IPS DF 19.7 (cell line): Measurements from ENCODE around the gene PDSS1.
"Not testable (repeated sequence)": the region's sequence is repeated elsewhere in the genome, so short reads cannot be mapped to it uniquely, and the experiment has no call there.

Experiments
- DNase-seq: peaks from one replicate; pipeline ENCODE4 v3.0.0-alpha.2; 2013; ENCODE audit warnings: low read depth, low spot score

PDSS1 gene

DNA sequence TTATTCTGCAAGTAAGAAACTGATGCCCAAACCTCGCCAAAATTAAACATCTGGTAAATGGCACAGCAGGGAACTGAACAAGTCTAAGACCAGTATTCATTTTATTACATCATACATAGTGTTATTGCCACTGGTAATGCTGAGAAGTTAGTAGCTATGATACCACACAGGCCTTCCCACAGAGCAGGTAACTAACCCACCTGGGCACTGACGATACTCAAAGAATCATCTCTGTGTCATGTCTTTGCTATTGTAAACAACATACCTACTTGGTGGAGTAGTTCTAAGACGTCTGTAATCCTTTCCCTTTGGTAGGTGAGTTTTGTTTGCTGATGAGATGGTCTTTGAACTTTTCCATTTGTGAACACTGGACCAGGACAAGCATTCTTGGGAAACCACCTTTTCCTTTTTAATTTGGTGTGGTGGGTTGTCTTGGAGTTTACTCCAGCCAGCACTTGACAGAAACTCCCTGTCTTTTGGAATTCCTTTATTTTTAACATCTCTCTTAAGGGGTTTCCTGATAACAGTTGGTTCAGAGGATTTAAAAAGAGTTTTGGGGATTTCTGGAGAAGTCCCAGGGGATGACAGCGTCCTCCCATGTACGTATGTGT, 40.9 kb downstream of the PDSS1 start:
- DNase-seq = no peak

DNA sequence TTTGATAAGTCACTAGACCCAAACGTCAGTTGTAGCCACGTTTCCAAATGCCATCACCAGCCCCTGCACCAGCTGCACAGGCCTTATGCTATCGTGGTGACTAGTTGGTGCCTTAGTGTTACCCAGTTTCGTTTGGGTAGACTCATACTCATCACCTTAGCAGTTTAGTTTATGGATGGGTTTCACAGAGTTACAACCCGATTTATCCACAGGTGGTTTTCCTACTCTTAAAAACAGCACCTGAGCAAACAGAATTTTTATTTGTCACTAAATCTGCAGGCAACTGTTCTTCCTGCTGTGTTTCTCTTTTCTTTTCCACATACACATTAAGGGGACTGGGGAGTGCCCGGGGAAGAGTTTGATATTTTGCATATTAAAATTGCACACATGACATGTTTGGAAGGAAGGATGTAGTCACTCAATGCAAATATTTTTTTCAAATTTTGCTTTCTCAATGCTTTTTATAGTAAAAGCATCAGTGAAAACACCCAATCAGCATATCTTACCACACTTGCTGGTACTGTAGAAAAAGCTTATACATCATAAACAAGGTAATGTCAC, 41.6 kb downstream of the PDSS1 start:
- DNase-seq = no peak

DNA sequence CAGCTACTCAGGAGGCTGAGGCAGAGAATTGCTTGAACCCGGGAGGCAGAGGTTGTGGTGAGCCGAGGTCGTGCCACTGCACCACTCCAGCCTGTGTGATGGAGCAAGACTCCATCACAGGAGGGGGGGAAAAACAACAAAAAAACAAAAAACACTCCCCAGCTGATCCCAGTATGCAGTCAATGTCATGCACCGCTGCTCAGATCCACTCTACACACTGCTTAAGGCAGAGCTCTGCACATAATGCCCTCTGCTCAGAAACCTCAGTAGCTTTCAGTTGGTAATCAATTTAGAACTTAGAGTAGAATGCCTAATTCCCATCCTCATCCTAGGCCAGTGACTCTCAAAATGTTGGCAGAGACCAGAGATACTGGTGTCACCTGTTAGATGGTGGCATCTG, 43.9 kb downstream of the PDSS1 start:
- DNase-seq = no peak

DNA sequence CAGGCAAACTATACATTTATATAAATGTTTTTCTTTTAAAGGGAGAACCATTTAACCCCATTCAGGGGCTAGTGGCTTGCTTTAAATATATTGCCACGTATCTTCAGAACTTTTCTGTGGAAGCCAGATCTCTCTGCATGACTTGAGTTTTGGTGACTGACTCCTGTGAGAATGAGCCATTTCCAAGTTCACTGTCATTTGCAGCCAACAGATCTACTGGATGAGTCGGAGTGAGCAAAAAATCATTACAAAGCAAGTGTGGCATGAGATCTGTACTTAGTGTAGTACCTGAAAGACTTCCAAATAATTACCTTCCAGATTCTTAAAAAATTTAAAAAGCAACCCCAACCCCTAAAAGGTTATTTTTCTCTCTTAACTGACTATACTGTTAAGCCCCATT, 45.6 kb downstream of the PDSS1 start:
- no peak for DNase-seq

DNA sequence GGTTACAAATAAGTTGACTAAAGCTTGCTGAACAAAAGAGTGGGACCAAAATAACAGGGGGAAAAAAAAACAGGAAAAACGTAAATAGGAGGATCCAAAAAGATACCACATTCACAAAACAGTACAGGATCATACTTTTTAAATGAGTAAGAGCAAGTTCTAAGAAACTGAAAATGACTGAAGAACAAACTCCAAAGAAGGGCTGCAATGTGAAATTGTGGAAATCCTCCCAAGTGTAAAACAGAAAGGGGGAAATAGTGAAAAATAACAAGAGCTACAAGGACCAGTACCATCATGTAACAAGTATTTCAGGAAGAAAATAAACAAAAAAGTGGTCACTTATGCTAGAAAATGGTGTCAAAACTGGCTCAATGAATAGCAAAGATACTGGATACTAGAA, 46.3 kb downstream of the PDSS1 start:
- DNase-seq = no peak

DNA sequence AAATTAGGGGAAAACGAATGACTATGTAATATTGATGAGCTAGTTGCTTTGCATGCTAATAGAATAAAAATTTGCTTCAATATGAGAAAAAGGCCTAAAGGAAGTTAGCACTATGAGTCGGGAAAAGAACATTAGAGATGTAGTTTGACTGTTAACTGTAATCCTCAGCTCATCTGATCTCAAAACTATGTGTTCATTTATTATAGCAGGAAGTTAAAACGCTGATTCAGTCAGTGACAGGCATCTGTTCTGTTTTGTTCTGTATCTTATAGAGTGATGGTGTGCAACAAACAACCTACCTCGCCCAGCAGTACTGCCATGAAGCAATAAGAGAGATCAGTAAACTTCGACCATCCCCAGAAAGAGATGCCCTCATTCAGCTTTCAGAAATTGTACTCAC, 48.6 kb downstream of the PDSS1 start:
- DNase-seq = no peak

DNA sequence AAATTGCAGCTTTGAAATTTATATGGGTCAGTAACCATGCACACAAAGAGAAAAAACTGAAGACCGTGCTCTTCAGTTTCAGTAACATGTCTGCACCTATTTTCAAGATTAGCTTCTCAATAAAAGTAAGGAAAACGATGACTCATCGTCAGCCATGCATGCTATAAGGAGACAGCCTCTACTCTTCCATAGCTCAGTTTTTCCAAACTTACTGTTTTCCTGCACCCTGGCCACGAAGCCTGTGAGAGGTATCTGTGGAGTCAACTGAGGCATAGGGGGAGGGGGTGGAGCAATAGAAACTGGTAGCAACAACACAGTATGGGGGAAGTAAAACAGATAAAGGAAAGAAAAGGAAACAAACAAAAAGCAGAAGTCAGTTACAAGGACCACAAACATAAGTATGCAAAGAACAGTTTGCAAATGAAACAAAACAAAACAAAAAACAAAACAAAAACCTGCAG, 58.0 kb downstream of the PDSS1 start:
- peak; percentile 35 for DNase-seq

DNA sequence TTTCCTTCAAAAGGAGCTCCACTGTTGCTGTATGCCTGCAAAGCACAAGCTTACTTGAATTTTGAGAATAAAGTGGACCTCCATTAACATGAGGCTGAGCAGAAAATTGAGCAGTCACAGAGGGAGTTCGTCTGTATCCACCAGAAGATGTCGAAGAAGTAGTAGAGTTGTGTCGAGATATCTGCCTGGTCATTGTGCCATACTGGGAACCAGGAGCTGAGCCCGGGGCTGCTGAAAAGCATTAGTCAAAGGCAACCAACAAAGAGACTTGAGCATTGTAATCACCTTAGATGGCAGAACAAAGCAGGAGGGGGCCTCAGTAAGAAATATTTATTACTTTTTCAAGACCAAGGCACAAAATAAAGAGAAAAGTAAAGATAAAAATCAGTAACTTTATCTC, 61.5 kb downstream of the PDSS1 start:
- no peak for DNase-seq

DNA sequence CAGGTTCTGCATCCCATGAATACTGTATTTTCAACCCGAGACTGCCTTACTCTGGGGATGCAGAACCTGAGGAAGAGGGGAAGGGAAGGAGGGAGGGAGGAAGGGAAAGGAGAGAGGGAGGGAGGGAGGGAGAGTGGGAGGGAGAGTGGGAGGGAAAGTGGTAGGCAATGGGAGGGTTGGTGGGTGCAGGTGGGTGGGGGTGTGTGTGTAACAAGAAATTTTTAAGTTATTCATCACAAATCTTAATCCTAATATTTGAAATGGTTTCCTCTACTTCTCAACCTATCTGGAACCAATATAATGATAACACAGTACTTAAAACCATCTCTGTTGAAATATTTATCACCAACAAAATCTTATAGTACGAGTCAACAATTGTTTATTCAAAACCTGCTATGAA, 68.0 kb downstream of the PDSS1 start:
- DNase-seq = no peak

DNA sequence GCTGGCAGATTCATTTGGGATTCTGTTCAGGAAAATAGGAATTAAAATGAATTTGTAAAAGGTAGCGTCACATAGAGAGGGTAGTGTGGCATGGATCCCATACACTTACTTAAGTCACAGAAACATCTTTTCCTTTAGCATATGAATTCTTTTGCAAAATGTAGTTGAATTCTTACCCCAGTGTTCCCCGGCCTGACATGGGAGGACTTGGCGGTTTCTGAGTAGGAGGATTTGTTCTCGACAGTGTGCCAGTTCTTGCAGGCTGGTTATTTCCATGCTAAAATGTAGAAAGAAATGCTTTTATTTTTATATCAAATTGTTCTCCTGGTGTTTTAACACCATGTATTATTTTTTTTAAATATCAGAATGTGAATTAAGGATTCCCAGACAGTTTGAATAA, 72.6 kb downstream of the PDSS1 start:
- no peak for DNase-seq

DNA sequence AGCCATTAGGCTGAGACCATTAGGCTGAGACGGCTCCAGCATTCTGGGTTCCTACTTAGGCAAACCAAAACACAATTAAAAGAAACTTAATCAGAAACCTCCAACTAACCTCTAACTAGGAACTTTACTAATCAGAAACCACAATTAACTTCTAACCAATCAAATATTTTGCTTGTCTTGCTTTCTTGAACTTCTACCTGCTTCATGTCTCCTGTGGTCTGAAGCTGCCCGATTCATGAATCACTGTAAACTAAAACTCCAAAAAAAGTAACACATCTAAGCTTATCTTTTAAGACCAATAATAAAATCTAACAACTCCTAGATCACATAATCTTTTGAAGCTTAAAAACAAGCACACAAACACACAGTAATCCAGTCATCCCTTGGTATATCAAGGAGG, 76.1 kb downstream of the PDSS1 start:
- no peak for DNase-seq

DNA sequence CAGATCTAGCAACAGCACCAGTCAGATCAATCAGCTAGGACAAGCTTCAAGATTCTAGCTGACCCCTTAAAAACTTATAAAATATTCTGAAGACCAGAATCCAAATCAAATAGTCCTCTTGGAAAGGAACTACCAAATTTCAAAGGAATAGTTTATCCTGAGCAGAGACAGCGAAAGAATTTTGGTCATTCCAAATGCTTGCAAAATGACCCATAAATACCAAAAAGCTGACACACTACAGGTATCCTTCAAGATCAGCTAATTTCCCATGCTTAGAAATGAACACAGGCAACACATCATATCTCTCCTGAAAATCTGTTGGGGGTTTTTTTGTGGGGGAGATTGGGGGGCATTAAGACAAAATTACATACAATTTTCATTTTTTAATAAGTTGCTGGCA, 78.8 kb downstream of the PDSS1 start:
- DNase-seq = no peak

DNA sequence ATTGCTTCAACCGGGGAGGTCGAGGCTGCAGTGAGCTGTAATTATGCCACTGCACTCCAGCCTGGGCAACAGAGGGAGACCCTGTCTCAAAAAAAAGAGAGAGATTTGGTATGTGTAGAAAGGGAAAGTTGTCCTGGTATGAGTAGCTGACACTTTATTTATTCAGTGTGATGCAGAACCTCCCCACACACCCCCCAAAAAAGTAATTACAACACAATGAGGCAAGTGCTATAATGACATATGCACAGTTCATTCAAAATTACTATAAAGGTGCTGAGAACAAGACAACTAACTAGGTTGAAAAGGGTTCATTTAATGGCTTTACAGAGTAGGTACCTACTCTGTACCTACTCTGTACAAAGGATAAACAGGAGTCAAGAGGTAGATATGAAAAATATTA, 80.2 kb downstream of the PDSS1 start:
- DNase-seq = no peak

DNA sequence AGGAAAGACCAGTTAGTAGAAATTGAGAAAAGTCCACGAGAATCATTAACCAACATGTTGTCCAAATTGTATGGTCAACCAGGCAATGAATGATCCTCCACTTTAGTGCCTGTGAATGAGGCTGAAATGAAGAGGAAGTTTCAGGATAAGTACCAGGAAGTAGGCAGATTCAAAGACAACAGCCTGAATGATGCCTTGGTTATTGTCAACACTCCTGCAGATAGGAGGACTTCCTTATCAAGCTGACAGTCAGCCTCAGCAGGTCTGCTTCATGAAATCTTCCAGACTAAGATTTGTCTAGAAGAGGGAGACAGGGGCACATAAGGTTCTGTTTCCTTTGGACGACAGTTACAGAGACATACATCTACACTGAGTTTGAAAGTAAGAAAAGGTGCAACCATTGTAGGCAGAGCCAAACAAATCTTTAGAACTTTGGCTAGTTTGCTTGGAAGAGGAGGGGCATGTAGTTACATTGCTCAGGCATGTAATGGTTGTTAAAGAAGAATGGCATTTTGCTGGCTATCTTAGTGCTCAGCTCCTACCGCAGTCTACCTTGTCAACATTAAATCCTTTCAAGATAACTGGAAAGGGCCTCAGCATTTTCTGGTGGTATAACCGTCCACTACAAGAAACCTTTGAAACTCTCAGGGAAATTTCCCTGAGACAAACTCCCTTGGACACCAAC, 81.8 kb downstream of the PDSS1 start:
- no peak for DNase-seq

DNA sequence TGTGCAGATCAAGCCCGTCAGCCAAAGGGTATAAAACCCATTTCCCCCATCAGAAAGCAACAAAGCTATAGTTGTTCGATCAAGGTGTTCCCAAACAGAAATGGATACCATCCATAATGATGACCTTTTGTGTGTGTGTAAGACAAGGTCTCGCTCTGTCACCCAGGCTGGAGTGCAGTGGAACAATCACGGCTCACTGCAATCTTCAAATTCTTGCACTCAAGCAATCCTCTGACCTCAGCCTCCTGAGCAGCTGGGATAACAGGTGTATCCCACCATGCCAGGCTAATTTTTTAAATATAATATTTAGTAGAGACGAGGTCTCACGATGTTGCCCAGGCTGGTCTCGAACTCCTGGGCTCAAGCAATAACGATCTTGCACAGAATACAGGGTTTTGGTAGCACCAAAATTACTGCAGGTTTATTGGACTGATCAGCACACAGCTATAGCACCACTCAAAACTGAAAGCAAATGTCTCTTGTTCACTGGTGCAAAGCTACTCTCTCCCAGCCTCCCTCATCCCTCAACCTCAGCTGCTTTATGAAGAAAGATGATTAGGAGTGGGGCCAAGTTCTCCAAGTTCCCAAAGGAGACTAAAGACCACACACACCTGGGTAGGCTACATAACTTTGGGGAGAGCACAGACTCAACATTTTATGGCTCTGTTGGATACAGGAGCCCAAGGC, 82.7 kb downstream of the PDSS1 start:
- DNase-seq = no peak

DNA sequence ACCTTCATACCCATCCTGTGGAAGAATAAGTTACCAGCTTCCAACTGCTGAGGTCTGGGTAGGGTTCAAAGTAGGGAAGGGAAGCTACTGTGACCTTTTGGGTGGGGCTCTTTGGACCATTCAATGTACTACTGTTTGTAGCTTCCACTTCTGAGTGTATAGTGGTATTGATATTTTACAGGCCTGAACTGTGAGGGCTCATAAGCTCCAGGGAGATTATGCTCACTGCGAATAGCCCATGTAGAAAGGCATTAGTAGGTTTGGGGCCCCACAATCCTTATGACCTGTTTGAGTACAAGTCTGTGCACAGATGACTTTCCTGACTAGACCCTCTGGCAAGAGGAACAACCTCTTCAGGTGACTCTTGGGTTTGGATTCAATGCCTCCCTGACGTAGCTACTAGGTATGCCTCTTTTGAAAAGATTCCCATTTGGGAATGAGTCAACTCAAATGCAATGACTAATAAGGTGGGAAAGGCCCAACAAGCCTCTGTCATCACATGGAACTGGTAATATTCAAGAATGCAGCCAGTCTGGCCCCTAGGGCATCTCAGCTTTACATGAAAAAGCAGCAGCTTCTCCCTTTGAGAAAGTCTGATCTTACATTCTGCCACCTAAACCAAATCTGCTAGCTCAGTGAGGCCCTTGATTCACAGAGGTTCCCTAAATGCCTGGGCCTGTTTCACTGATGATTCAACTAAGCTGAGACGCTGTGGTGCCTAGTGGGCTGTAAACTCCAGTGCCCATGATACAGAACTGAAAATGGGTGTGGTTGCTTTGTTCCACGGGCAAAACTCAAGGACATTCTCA, 83.5 kb downstream of the PDSS1 start:
- DNase-seq = peak; percentile 38

DNA sequence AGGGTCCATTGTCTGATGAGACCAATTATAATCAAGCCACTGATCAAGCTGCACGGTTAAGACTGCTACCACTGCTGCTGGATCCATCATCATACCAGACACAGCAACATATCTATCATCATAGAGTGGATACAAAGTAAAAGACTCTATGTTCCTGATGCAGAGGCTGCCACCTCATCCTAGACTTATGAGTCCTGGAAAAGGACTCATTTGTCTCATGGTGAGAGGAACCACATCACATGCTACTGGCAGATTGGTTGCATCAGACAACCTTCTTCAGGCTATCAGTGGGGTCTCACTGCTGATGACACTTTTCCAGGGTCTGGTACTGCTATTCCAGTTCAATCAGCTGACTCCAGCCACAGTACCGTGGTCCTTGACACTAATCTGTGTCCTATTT, 84.3 kb downstream of the PDSS1 start:
- no peak for DNase-seq

DNA sequence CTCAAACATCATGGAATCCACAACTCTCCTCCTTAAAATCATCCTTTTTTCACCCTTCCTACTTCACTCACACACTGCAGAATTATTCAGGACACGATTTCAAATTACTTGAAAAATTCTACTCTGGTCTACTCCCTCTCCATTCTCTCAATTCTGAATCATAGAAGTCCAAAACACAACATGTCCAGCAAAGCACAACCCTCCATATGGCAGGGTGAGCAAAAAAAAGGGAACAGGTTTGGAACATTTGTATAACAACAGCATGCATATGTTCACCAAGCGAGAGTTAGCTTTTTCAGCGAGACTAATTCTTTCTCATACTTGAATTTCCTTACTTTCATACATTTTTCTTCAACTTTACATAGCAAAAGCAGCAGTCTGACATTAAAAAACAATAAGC, 89.9 kb downstream of the PDSS1 start:
- DNase-seq = no peak

DNA sequence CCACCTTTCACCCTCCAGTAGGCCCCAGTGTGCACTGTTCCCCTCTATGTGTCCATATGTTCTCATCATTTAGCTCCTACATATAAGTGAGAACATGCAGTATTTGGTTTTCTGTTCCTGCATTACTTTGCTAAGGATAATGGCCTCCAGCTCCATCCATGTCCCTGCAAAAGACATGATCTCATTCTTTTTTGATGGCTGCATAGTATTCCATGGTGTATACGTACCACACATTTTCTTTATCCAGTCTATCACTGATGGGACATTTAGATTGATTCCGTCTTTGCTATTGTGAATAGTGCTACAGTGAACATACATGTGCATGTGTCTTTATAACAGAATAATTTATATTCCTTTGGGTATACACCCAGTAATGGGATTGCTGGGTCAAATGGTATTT, 92.3 kb downstream of the PDSS1 start:
- not testable (repeated sequence) for DNase-seq

DNA sequence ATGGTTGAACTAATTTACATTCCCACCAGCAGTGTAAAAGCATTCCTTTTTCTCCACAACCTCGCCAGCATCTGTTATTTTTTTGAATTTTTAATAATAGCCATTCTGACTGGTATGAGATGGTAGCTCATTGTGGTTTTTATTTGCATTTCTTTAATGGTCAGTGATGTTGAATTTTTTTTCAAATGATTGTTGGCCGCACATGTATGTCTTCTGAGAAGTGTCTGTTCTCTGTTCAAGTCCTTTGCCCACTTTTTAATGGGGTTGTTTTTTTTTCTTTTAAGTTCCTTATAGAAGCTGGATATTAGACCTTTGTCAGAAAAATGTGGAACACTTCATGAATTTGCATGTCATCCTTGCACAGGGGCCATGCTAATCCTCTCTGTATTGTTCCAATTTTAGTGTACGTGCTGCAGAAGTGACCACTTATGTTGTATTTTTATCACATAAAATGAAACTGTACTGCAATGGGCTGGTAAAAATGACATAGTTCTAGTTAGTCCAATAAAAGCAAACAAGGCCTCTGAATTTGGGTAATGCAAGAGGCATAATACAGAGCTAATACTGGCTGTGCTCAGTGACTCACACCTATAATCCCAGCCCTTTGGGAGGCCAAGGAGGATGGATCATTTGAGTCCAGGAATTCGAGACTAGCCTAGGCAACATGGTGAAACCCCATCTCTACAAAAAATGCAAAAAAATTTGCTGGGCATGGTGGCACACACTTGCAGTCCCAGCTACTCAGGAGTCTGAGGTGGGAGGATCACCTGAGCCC, 92.9 kb downstream of the PDSS1 start:
- no peak for DNase-seq
